LNCaP clone FGC (cell line): ENCODE data around the gene PRSS38.
"Not testable (repeated sequence)": the region's sequence is repeated elsewhere in the genome, so short reads cannot be mapped to it uniquely, and the experiment has no call there.

Experiments
- DNase-seq: peaks from one replicate; pipeline ENCODE4 v3.0.0-alpha.2; 2011; ENCODE audit warnings: low read depth
- H3K4me3 ChIP-seq: 2 replicates; pipeline ENCODE4 v1.5.1; 2011; ENCODE audit warnings: mild to moderate bottlenecking, low read depth, low read length, control low read depth
- CTCF ChIP-seq: IDR thresholded peaks from 2 replicates; pipeline ENCODE4 v1.5.1; 2012; ENCODE audit warnings: mild to moderate bottlenecking; ENCODE audit not compliant: control insufficient read depth, insufficient read depth; ENCODE audit errors: extremely low read depth

The PRSS38 gene

GRCh38 chr1:227844320-227845146 is 29.1 kb downstream of the PRSS38 start:
- no peak for TF ChIP-seq CTCF
- DNase-seq: no peak
- H3K4me3 ChIP-seq: no peak overlapping the region

GRCh38 chr1:227845147-227845458 is 29.6 kb downstream of the PRSS38 start:
- no peak for DNase-seq
- TF ChIP-seq CTCF: no peak
- H3K4me3 ChIP-seq: no peak overlapping the region

- no peak for TF ChIP-seq CTCF
- no peak overlapping the region for H3K4me3 ChIP-seq
- no peak for DNase-seq
These were observed 30.0 kb downstream of the PRSS38 start for GRCh38 chr1:227845519-227845918.

- H3K4me3 ChIP-seq: no peak overlapping the region
- DNase-seq: peak; percentile 54
- TF ChIP-seq CTCF: no peak
These were observed 30.9 kb downstream of the PRSS38 start for GRCh38 chr1:227846265-227846858.

- H3K4me3 ChIP-seq, DNase-seq: not testable (repeated sequence)
These were observed 31.6 kb downstream of the PRSS38 start for GRCh38 chr1:227847046-227847445.

- DNase-seq: no peak
- no peak overlapping the region for H3K4me3 ChIP-seq
- no peak for TF ChIP-seq CTCF
These were observed 33.0 kb downstream of the PRSS38 start for GRCh38 chr1:227848430-227848932.

GRCh38 chr1:227849251-227849650 is 33.8 kb downstream of the PRSS38 start:
- DNase-seq: no peak
- H3K4me3 ChIP-seq: no peak overlapping the region
- no peak for TF ChIP-seq CTCF
